Measurements from ENCODE around the gene KLF3.
A peak's percentile ranks its signal among the peaks of the same experiment; 100 is the strongest.
"Not testable (repeated sequence)": the region's sequence is repeated elsewhere in the genome, so short reads cannot be mapped to it uniquely, and the experiment has no call there.

KLF3 gene

GRCh38 chr4:38663801-38664705 lies at the start of gene KLF3:
TSS of gene KLF3 (plus strand) at chr4:38664199. CDS start at chr4:38680626, 16,427 bp downstream.
- DNase-seq: peak; percentile 96

GRCh38 chr4:38614231-38614630 lies 49.8 kb upstream of the KLF3 start:
- DNase-seq: no peak

GRCh38 chr4:38615847-38616246 lies 48.2 kb upstream of the KLF3 start:
- DNase-seq: no peak

GRCh38 chr4:38618505-38618904 lies 45.5 kb upstream of the KLF3 start:
- DNase-seq: no peak

- DNase-seq: no peak
Observed at GRCh38 chr4:38619316-38619715, 44.7 kb upstream of the KLF3 start.

- no peak for DNase-seq
Observed at GRCh38 chr4:38620065-38620464, 43.9 kb upstream of the KLF3 start.

- no peak for DNase-seq
Observed at GRCh38 chr4:38620527-38621027, 43.4 kb upstream of the KLF3 start.

- DNase-seq: no peak
Observed at GRCh38 chr4:38621028-38621684, 42.8 kb upstream of the KLF3 start.

GRCh38 chr4:38621831-38622230 lies 42.2 kb upstream of the KLF3 start:
- DNase-seq: no peak

GRCh38 chr4:38622340-38622739 lies 41.7 kb upstream of the KLF3 start:
- DNase-seq: not testable (repeated sequence)

GRCh38 chr4:38623260-38623659 lies 40.7 kb upstream of the KLF3 start:
- no peak for DNase-seq

GRCh38 chr4:38624311-38624710 lies 39.7 kb upstream of the KLF3 start:
- no peak for DNase-seq

- no peak for DNase-seq
Observed at GRCh38 chr4:38625508-38625907, 38.5 kb upstream of the KLF3 start.

- not testable (repeated sequence) for DNase-seq
Observed at GRCh38 chr4:38626901-38627444, 37.0 kb upstream of the KLF3 start.

GRCh38 chr4:38630519-38630918 lies 33.5 kb upstream of the KLF3 start:
- DNase-seq: no peak

- DNase-seq: no peak
Observed at GRCh38 chr4:38634047-38634759, 29.8 kb upstream of the KLF3 start.

GRCh38 chr4:38639242-38639641 lies 24.8 kb upstream of the KLF3 start:
- no peak for DNase-seq

GRCh38 chr4:38641811-38642210 lies 22.2 kb upstream of the KLF3 start:
- DNase-seq: no peak

- no peak for DNase-seq
Observed at GRCh38 chr4:38644201-38644600, 19.8 kb upstream of the KLF3 start.

- no peak for DNase-seq
Observed at GRCh38 chr4:38647101-38647819, 16.7 kb upstream of the KLF3 start.

- DNase-seq: no peak
Observed at GRCh38 chr4:38650133-38650532, 13.9 kb upstream of the KLF3 start.

- no peak for DNase-seq
Observed at GRCh38 chr4:38654273-38654672, 9.7 kb upstream of the KLF3 start.

All from activated effector memory CD4-positive, alpha-beta T cell treated with anti-CD3 and anti-CD28 coated beads, Interleukin-2, amount 50 U/mL, for 16 hours (primary cell).